ENCODE data around the gene CFAP97.

The CFAP97 gene

DNA sequence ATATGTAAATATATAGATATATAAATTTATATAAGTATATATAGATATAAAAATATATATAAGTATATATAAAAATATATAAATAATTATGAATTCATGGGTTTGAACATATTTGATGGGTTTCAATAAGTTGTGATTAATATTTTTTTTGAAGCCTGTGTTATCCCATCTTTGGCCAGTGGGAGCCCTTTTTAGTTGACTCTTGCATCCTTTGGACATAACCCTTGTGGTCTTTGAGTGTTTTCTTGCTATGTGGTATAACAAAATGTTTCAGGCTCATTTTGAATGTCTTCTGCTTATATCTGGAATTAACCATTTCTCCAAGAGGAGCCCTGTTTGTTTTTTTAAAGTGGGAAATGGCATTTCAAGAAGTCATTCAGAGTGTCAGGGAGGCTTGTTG lies 20.8 kb upstream of the CFAP97 start:
- H3K27ac ChIP-seq (ENCODE audit: low read depth in 2 of 2, low read length in 2 of 2) = no peak overlapping the region
- no peaks in the 10 kb centered on the region for H3K9me3 ChIP-seq (ENCODE audit: control insufficient read depth in 2 of 2, low read length in 2 of 2)
- peaks cover 3 to 6% of the 10 kb centered on the region in 2 donors for H3K4me1 ChIP-seq (ENCODE audit: control insufficient read depth in 2 of 2, insufficient read depth in 2 of 2, low read length in 2 of 2)
- no peak overlapping the region for H3K4me3 ChIP-seq (ENCODE audit: low read length in 2 of 2)
- H3K27me3 ChIP-seq (ENCODE audit: control insufficient read depth in 2 of 2, insufficient read depth in 2 of 2, low read length in 2 of 2) = no peaks in the 10 kb centered on the region
- no peaks in the 10 kb centered on the region for H3K36me3 ChIP-seq (ENCODE audit: control insufficient read depth in 2 of 2, insufficient read depth in 2 of 2, low read length in 2 of 2)
- no peak overlapping the region for H3K9ac ChIP-seq (ENCODE audit: low read depth in 1 of 2, low read length in 2 of 2)

DNA sequence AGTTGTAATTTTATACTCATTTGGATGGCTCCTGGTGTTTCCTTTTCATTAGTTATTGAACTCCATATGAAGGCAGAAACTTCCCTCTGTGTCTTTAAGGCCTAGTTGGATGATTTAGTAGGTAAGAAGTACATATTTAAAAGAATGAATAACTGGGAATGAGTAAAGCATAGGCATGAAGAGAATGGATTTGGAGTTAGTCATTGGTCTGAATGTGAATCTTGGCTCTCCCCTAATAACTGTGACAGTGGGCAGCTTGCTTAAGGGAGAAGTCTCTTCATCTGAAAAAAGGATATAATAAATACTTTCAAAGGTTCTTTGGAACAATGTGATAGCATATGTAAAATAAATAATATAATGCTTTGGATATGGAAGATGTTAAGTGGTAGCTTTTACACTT lies 18.8 kb upstream of the CFAP97 start:
- H3K4me3 ChIP-seq (ENCODE audit: low read length in 2 of 2) = no peak overlapping the region

DNA sequence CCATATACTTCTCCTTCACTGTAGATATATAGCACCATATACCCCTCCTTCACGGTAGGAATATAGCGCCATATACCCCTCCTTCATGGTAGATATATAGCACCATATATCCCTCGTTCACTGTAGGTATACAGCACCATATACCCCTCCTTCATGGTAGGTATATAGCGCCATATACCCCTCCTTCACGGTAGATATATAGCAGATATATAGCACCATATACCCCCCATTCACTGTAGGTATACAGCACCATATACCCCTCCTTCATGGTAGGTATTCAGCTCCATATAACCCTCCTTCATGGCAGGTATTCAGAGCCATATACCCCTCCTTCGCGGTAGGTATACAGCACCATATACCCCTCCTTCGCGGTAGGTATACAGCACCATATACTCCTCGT lies 18.1 kb upstream of the CFAP97 start:
- H3K9me3 ChIP-seq (ENCODE audit: control insufficient read depth in 2 of 2, low read length in 2 of 2) = no peaks in the 10 kb centered on the region
- H3K9ac ChIP-seq (ENCODE audit: low read depth in 1 of 2, low read length in 2 of 2) = no peak overlapping the region
- no peak overlapping the region for H3K4me3 ChIP-seq (ENCODE audit: low read length in 2 of 2)
- H3K4me1 ChIP-seq (ENCODE audit: control insufficient read depth in 2 of 2, insufficient read depth in 2 of 2, low read length in 2 of 2) = peaks cover 5 to 6% of the 10 kb centered on the region in 2 donors
- H3K27me3 ChIP-seq (ENCODE audit: control insufficient read depth in 2 of 2, insufficient read depth in 2 of 2, low read length in 2 of 2) = no peaks in the 10 kb centered on the region
- H3K36me3 ChIP-seq (ENCODE audit: control insufficient read depth in 2 of 2, insufficient read depth in 2 of 2, low read length in 2 of 2) = no peaks in the 10 kb centered on the region
- H3K27ac ChIP-seq (ENCODE audit: low read depth in 2 of 2, low read length in 2 of 2) = no peak overlapping the region

More for the DNA sequence above, 18.8 kb upstream of the CFAP97 start:
- H3K27ac ChIP-seq (ENCODE audit: low read depth in 2 of 2, low read length in 2 of 2) = no peak overlapping the region
- H3K9me3 ChIP-seq (ENCODE audit: control insufficient read depth in 2 of 2, low read length in 2 of 2) = no peaks in the 10 kb centered on the region
- H3K27me3 ChIP-seq (ENCODE audit: control insufficient read depth in 2 of 2, insufficient read depth in 2 of 2, low read length in 2 of 2) = no peaks in the 10 kb centered on the region
- no peak overlapping the region for H3K9ac ChIP-seq (ENCODE audit: low read depth in 1 of 2, low read length in 2 of 2)
- peaks cover 5 to 6% of the 10 kb centered on the region in 2 donors for H3K4me1 ChIP-seq (ENCODE audit: control insufficient read depth in 2 of 2, insufficient read depth in 2 of 2, low read length in 2 of 2)
- H3K36me3 ChIP-seq (ENCODE audit: control insufficient read depth in 2 of 2, insufficient read depth in 2 of 2, low read length in 2 of 2) = no peaks in the 10 kb centered on the region

DNA sequence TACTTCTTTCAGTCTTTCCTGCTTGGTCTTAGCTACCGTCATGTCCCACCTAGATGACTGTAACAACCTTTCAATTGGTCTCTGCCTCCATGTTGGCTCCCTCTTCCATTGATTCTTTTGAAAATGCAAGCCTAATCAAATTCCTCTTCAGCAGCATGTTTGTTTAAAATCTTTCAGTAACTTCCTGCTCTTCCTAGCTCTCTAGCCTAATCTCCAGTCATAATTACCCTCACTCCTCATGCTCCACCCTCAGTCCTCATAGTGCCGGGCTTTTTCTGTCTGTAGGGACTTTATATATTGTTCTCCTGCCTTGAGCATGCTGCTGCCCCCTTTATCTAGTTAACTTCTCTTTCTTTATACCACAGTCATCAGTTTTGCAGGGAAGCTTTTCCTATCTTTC lies 17.7 kb upstream of the CFAP97 start:
- no peak overlapping the region for H3K4me3 ChIP-seq (ENCODE audit: low read length in 2 of 2)
- peaks cover 5 to 6% of the 10 kb centered on the region in 2 donors for H3K4me1 ChIP-seq (ENCODE audit: control insufficient read depth in 2 of 2, insufficient read depth in 2 of 2, low read length in 2 of 2)
- no peaks in the 10 kb centered on the region for H3K9me3 ChIP-seq (ENCODE audit: control insufficient read depth in 2 of 2, low read length in 2 of 2)
- H3K27ac ChIP-seq (ENCODE audit: low read depth in 2 of 2, low read length in 2 of 2) = no peak overlapping the region
- H3K9ac ChIP-seq (ENCODE audit: low read depth in 1 of 2, low read length in 2 of 2) = no peak overlapping the region
- no peaks in the 10 kb centered on the region for H3K36me3 ChIP-seq (ENCODE audit: control insufficient read depth in 2 of 2, insufficient read depth in 2 of 2, low read length in 2 of 2)
- H3K27me3 ChIP-seq (ENCODE audit: control insufficient read depth in 2 of 2, insufficient read depth in 2 of 2, low read length in 2 of 2) = no peaks in the 10 kb centered on the region

DNA sequence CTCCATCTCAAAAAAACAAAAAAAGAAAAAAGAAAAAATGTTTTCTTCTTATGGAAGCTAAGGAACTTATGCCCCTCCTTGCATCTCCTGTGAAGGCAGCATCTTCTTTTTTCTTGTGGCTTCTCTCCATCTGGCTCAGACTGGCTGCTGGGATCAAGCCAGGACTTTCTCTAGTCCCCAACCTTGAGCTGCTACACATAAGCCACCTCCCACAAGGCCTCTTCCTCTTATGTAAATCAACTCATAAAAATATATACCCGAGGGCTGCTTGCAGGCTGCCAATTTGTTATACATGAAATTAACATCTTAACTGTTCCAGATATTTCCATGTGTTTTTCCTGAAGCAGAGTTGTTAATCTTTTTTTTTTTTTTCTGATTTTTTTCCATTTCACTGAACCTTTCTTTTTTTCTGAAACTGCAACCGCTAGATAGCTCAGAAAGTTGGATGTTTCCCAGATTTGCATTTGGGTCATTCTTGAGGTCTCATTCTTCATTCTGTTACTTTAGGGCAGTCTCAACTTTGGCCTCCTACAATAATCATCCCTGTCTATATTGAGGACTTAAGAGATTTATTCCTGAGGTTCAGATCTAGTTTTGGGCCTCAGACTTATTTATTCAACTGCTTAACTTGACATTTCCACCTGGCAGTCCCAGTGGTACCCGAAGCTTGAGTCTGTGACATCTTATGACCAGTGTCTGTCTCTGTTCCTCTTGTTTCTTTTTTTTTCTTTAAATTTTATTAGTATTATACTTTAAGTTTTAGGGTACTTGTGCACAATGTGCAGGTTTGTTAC lies 15.9 kb upstream of the CFAP97 start:
- H3K9ac ChIP-seq (ENCODE audit: low read depth in 1 of 2, low read length in 2 of 2) = no peak overlapping the region

DNA sequence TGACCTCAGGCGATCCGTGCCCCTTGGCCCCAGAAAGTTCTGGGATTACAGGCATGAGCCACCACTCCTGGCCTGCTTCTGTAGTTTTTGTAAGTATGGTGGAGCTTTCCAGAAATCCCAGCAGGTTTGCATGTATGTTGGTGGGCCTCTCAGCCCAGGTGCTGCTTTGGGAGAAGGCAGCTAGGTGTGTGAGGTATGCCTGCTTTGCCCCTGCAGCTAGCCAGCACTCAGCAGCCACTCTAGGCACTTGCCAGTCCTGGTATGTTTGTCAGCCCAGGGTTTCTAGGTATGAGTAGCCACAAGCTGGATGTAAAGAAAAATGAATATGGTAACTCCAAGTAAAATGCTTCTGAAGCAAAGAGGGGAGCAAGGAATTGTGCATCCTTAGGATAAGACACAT lies 14.5 kb upstream of the CFAP97 start:
- Histone ChIP-seq H3K36me3 (ENCODE audit: control insufficient read depth in 2 of 2, insufficient read depth in 2 of 2, low read length in 2 of 2) (no peaks in the 10 kb centered on the region), H3K27ac (ENCODE audit: low read depth in 2 of 2, low read length in 2 of 2) (no peak overlapping the region), H3K9ac (ENCODE audit: low read depth in 1 of 2, low read length in 2 of 2) (no peak overlapping the region), H3K4me3 (ENCODE audit: low read length in 2 of 2) (no peak overlapping the region), H3K9me3 (ENCODE audit: control insufficient read depth in 2 of 2, low read length in 2 of 2) (no peaks in the 10 kb centered on the region), H3K27me3 (ENCODE audit: control insufficient read depth in 2 of 2, insufficient read depth in 2 of 2, low read length in 2 of 2) (no peaks in the 10 kb centered on the region), H3K4me1 (ENCODE audit: control insufficient read depth in 2 of 2, insufficient read depth in 2 of 2, low read length in 2 of 2) (peaks cover 5 to 6% of the 10 kb centered on the region in 2 donors)

More for the DNA sequence above, 15.9 kb upstream of the CFAP97 start:
- Histone ChIP-seq H3K4me3 (ENCODE audit: low read length in 2 of 2) (no peak overlapping the region), H3K27me3 (ENCODE audit: control insufficient read depth in 2 of 2, insufficient read depth in 2 of 2, low read length in 2 of 2) (no peaks in the 10 kb centered on the region), H3K27ac (ENCODE audit: low read depth in 2 of 2, low read length in 2 of 2) (no peak overlapping the region), H3K36me3 (ENCODE audit: control insufficient read depth in 2 of 2, insufficient read depth in 2 of 2, low read length in 2 of 2) (no peaks in the 10 kb centered on the region), H3K9me3 (ENCODE audit: control insufficient read depth in 2 of 2, low read length in 2 of 2) (no peaks in the 10 kb centered on the region), H3K4me1 (ENCODE audit: control insufficient read depth in 2 of 2, insufficient read depth in 2 of 2, low read length in 2 of 2) (peaks cover 5 to 6% of the 10 kb centered on the region in 2 donors)

DNA sequence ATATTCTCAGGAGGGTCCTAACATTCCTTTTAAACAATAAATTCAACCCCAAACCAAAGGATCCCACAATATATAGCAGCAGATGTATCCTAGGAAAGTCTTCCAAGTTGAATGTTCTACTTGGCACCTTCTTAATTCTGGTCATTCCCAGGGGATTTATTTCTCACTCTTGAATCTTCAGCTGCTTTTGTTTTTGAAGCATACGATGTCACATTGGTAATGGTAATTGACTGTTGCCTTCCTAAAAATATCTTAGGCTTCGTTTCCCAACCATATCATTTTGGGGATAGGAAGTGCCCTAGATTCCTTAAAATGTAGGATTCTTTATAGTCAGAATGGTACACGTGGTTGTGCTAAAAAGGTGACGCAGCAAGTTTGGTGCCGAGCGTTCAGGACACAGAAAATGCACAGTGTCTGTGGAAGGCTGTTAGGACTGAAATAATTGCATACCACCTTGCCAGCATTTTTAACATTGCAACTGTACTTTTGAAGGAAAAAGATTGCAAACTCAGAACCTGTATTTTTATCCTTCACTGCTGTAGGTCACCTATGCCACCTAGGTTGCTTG lies 13.7 kb upstream of the CFAP97 start:
- H3K9me3 ChIP-seq (ENCODE audit: control insufficient read depth in 2 of 2, low read length in 2 of 2) = no peaks in the 10 kb centered on the region
- H3K27me3 ChIP-seq (ENCODE audit: control insufficient read depth in 2 of 2, insufficient read depth in 2 of 2, low read length in 2 of 2) = no peaks in the 10 kb centered on the region
- no peak overlapping the region for H3K4me3 ChIP-seq (ENCODE audit: low read length in 2 of 2)
- no peaks in the 10 kb centered on the region for H3K36me3 ChIP-seq (ENCODE audit: control insufficient read depth in 2 of 2, insufficient read depth in 2 of 2, low read length in 2 of 2)
- peaks cover 5 to 6% of the 10 kb centered on the region in 2 donors for H3K4me1 ChIP-seq (ENCODE audit: control insufficient read depth in 2 of 2, insufficient read depth in 2 of 2, low read length in 2 of 2)
- H3K27ac ChIP-seq (ENCODE audit: low read depth in 2 of 2, low read length in 2 of 2) = no peak overlapping the region
- no peak overlapping the region for H3K9ac ChIP-seq (ENCODE audit: low read depth in 1 of 2, low read length in 2 of 2)

DNA sequence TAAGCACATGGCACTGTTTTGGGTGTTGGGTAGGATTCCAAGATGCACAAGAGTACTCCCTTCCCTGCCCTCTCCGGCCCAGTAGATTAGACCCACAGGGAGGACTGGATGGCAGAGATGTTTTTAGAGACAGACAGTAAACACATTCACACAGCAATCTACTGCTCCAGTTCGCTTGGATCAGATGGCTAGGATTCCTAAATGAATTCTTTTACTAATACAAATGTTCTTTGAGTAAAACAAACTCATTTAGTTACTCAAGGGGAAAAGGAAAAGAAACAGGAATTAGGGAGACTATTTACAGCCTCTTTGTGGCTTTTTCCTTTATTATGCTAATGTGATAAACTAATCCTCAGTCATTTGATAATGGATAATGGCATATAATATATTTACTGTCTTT lies 11.5 kb upstream of the CFAP97 start:
- Histone ChIP-seq H3K4me1 (ENCODE audit: control insufficient read depth in 2 of 2, insufficient read depth in 2 of 2, low read length in 2 of 2) (peaks cover 0 to 13% of the 10 kb centered on the region in 2 donors), H3K9ac (ENCODE audit: low read depth in 1 of 2, low read length in 2 of 2) (no peak overlapping the region), H3K27me3 (ENCODE audit: control insufficient read depth in 2 of 2, insufficient read depth in 2 of 2, low read length in 2 of 2) (no peaks in the 10 kb centered on the region), H3K4me3 (ENCODE audit: low read length in 2 of 2) (no peak overlapping the region), H3K9me3 (ENCODE audit: control insufficient read depth in 2 of 2, low read length in 2 of 2) (no peaks in the 10 kb centered on the region), H3K36me3 (ENCODE audit: control insufficient read depth in 2 of 2, insufficient read depth in 2 of 2, low read length in 2 of 2) (no peaks in the 10 kb centered on the region), H3K27ac (ENCODE audit: low read depth in 2 of 2, low read length in 2 of 2) (no peak overlapping the region)

DNA sequence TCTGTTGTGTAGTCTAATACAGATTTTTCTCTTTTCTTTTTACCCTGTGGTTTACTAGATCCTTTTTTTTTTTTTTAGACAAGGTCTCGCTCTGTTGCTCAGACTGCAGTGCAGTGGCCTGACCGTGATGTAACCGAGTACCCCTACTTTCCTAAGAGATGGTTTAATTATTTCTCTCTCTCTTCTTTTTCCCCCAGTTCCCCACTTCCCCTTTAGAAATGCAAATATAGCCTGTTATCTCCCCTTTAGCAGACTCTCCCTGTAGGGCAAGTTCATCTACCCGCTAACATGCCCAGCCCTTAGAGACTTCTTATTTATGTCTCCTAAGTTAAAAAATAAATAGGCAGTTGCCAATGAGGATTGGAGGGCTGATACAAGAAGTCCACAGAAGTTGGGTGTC lies 10.1 kb upstream of the CFAP97 start:
- peaks cover 3 to 8% of the 10 kb centered on the region in 2 donors for H3K4me1 ChIP-seq (ENCODE audit: control insufficient read depth in 2 of 2, insufficient read depth in 2 of 2, low read length in 2 of 2)
- H3K27me3 ChIP-seq (ENCODE audit: control insufficient read depth in 2 of 2, insufficient read depth in 2 of 2, low read length in 2 of 2) = no peaks in the 10 kb centered on the region
- no peak overlapping the region for H3K9ac ChIP-seq (ENCODE audit: low read depth in 1 of 2, low read length in 2 of 2)
- H3K9me3 ChIP-seq (ENCODE audit: control insufficient read depth in 2 of 2, low read length in 2 of 2) = no peaks in the 10 kb centered on the region
- no peaks in the 10 kb centered on the region for H3K36me3 ChIP-seq (ENCODE audit: control insufficient read depth in 2 of 2, insufficient read depth in 2 of 2, low read length in 2 of 2)
- no peak overlapping the region for H3K27ac ChIP-seq (ENCODE audit: low read depth in 2 of 2, low read length in 2 of 2)
- no peak overlapping the region for H3K4me3 ChIP-seq (ENCODE audit: low read length in 2 of 2)

DNA sequence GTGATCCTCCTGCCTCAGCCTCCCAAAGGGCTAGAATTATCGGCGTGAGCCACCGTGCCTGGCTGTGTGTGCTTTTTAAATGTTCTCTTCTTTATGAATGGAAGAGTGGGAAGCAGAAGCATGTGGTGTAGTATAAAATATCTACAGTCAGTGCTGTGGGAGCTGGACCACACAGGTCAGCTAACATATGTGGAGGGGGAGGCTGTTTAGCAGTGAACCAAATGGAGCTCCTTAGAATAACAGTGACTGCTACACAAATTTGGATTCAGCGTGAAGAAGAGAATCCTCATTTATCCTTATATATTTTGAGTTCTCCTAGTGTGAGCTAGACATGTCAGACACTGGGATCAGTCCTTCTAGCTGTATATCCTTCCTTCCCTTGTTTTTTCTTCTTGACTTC lies 8.8 kb upstream of the CFAP97 start:
- no peak overlapping the region for H3K9ac ChIP-seq (ENCODE audit: low read depth in 1 of 2, low read length in 2 of 2)
- H3K4me1 ChIP-seq (ENCODE audit: control insufficient read depth in 2 of 2, insufficient read depth in 2 of 2, low read length in 2 of 2) = peaks cover 4 to 8% of the 10 kb centered on the region in 2 donors
- H3K9me3 ChIP-seq (ENCODE audit: control insufficient read depth in 2 of 2, low read length in 2 of 2) = no peaks in the 10 kb centered on the region
- H3K27me3 ChIP-seq (ENCODE audit: control insufficient read depth in 2 of 2, insufficient read depth in 2 of 2, low read length in 2 of 2) = no peaks in the 10 kb centered on the region
- H3K27ac ChIP-seq (ENCODE audit: low read depth in 2 of 2, low read length in 2 of 2) = no peak overlapping the region
- no peaks in the 10 kb centered on the region for H3K36me3 ChIP-seq (ENCODE audit: control insufficient read depth in 2 of 2, insufficient read depth in 2 of 2, low read length in 2 of 2)
- no peak overlapping the region for H3K4me3 ChIP-seq (ENCODE audit: low read length in 2 of 2)
